H1 (cell line): ENCODE data around the gene TGFBR2. TPM values are rescaled to one million over a fixed set of nuclear protein-coding genes. Genes with fewer than 3 reads are reported as not detected.

Experiments used
- CTCF ChIA-PET: fragments of 300-600 bp; sonication (Branson Sonifier 250); formaldehyde crosslinking; loops from one replicate; lab custom pipeline; 2021; ENCODE audit not compliant: partially characterized antibody; lab: Charles Lee
- POLR2A ChIA-PET: fragments of 300-600 bp; sonication (Branson Sonifier 250); formaldehyde crosslinking; loops from one replicate; lab custom pipeline; 2021; ENCODE audit warnings: inconsistent platforms; ENCODE audit not compliant: partially characterized antibody; lab: Charles Lee
- DNase-seq, 2 experiments: peaks; one replicate each; pipeline versions ENCODE4 v3.0.0 to v3.0.0-alpha.2; 2010 to 2022; ENCODE audit warnings: low spot score in 2 of 2, low read depth in 1 of 2, mixed read lengths in 1 of 2
- FAIRE-seq: peaks from 2 replicates; lab custom pipeline; 2011; peaks lifted over from hg19 to GRCh38; lab: Jason Lieb, UNC
- H2AFZ ChIP-seq: 2 replicates; pipeline ENCODE4 v1.8.1; 2012; ENCODE audit warnings: low read length, inconsistent platforms
- H2AK5ac ChIP-seq: 2 replicates; pipeline ENCODE4 v1.6.1; 2013; ENCODE audit warnings: low read depth, low read length
- H2BK120ac ChIP-seq: replicated peaks from 2 replicates; pipeline ENCODE3; 2013; ENCODE audit warnings: low read depth, low read length, inconsistent platforms
- H2BK12ac ChIP-seq: 2 replicates; pipeline ENCODE4 v1.6.1; 2013; ENCODE audit warnings: low read depth, low read length
- H2BK15ac ChIP-seq: 2 replicates; pipeline ENCODE4 v1.6.1; 2013; ENCODE audit warnings: low read length
- H2BK20ac ChIP-seq: 2 replicates; pipeline ENCODE4 v1.6.1; 2013; ENCODE audit warnings: low read length
- H2BK5ac ChIP-seq: 2 replicates; pipeline ENCODE4 v1.6.1; 2013; ENCODE audit warnings: low read depth, low read length
- H3K14ac ChIP-seq: 2 replicates; pipeline ENCODE4 v1.6.1; 2013; ENCODE audit warnings: inconsistent platforms; ENCODE audit not compliant: insufficient read length
- H3K18ac ChIP-seq: 2 replicates; pipeline ENCODE4 v1.6.1; 2013; ENCODE audit warnings: low read length; ENCODE audit errors: extremely low read depth
- H3K23ac ChIP-seq: 2 replicates; pipeline ENCODE4 v1.6.1; 2013; ENCODE audit warnings: inconsistent platforms; ENCODE audit not compliant: insufficient read length
- H3K23me2 ChIP-seq: 2 replicates; pipeline ENCODE4 v1.6.1; 2013; ENCODE audit warnings: low read depth, low read length
- H3K27ac ChIP-seq: 2 replicates; pipeline ENCODE4 v1.6.1; 2011; ENCODE audit warnings: low read depth, low read length, inconsistent platforms
- H3K27me3 ChIP-seq, 4 experiments: replicated peaks in 1 of 4; 1 replicate in 1 of 4; 2 replicates in 3 of 4; pipeline versions ENCODE4 v1.6.1 to v1.8.1; 2011 to 2013; ENCODE audit warnings: low read length in 3 of 4, mild to moderate bottlenecking in 3 of 4, inconsistent platforms in 2 of 4, mixed read lengths in 2 of 4, moderate library complexity in 1 of 4; ENCODE audit not compliant: control insufficient read depth in 3 of 4, insufficient read depth in 3 of 4; ENCODE audit errors: extremely low read depth in 1 of 4
- H3K36me3 ChIP-seq, 4 experiments: 2 replicates each; pipeline versions ENCODE4 v1.6.1 to v1.8.1; 2011 to 2013; ENCODE audit warnings: mild to moderate bottlenecking in 4 of 4, low read length in 3 of 4, moderate library complexity in 2 of 4, control low read depth in 1 of 4, inconsistent platforms in 1 of 4; ENCODE audit not compliant: insufficient read depth in 4 of 4, control insufficient read depth in 2 of 4
- H3K4ac ChIP-seq: replicated peaks from 2 replicates; pipeline ENCODE3; 2013; ENCODE audit warnings: low read length, low read depth, mixed read lengths, inconsistent platforms; ENCODE audit not compliant: insufficient read length
- H3K4me1 ChIP-seq, 4 experiments: replicated peaks in 1 of 4; 1 replicate in 1 of 4; 2 replicates in 3 of 4; pipeline versions ENCODE4 v1.6.1 to v1.8.1; 2011 to 2013; ENCODE audit warnings: low read length in 3 of 4, inconsistent platforms in 2 of 4, mixed read lengths in 1 of 4; ENCODE audit not compliant: insufficient read depth in 4 of 4, control insufficient read depth in 3 of 4
- H3K4me2 ChIP-seq, 2 experiments: 2 replicates each; pipeline versions ENCODE4 v1.6.1 to v1.8.1; 2011 to 2013; ENCODE audit warnings: low read depth in 2 of 2, low read length in 2 of 2, control low read depth in 1 of 2, inconsistent platforms in 1 of 2, mild to moderate bottlenecking in 1 of 2; ENCODE audit not compliant: insufficient read depth in 1 of 2
- H3K4me3 ChIP-seq, 4 experiments: fragments of 200-600, 300-600 bp in 1 of 4; sonication (generic), shearing (Covaris generic), sonication (Bioruptor Twin) in 1 of 4; 2 replicates each; pipeline versions ENCODE4 v1.5.1 to v1.8.1; 2011 to 2016; ENCODE audit warnings: low read length in 4 of 4, low read depth in 3 of 4, control low read depth in 2 of 4, inconsistent platforms in 2 of 4, mild to moderate bottlenecking in 2 of 4, mixed read lengths in 1 of 4, moderate library complexity in 1 of 4; ENCODE audit not compliant: insufficient read depth in 2 of 4; ENCODE audit errors: extremely low read depth in 1 of 4
- H3K56ac ChIP-seq: replicated peaks from 2 replicates; pipeline ENCODE3; 2013; ENCODE audit warnings: low read depth, mild to moderate bottlenecking, mixed read lengths, low read length, inconsistent platforms; ENCODE audit not compliant: insufficient read length
- H3K79me1 ChIP-seq: 2 replicates; pipeline ENCODE4 v1.6.1; 2013; ENCODE audit warnings: low read depth, low read length, control low read depth
- H3K79me2 ChIP-seq, 2 experiments: 2 replicates each; pipeline versions ENCODE4 v1.6.1 to v1.8.1; 2012 to 2013; ENCODE audit warnings: low read length in 2 of 2, mild to moderate bottlenecking in 2 of 2, inconsistent platforms in 1 of 2; ENCODE audit not compliant: insufficient read depth in 2 of 2, control insufficient read depth in 1 of 2
- H3K9ac ChIP-seq, 4 experiments: replicated peaks in 1 of 4; 1 replicate in 1 of 4; 2 replicates in 3 of 4; pipeline versions ENCODE4 v1.6.1 to v1.8.1; 2011 to 2013; ENCODE audit warnings: low read depth in 3 of 4, low read length in 3 of 4, control low read depth in 2 of 4, mild to moderate bottlenecking in 2 of 4, moderate library complexity in 2 of 4, inconsistent platforms in 1 of 4; ENCODE audit errors: extremely low read depth in 1 of 4
- H3K9me3 ChIP-seq, 2 experiments: 2 replicates each; pipeline versions ENCODE4 v1.6.1 to v1.8.1; 2012 to 2013; ENCODE audit warnings: mild to moderate bottlenecking in 2 of 2, moderate library complexity in 2 of 2, control low read depth in 1 of 2, inconsistent platforms in 1 of 2, low read depth in 1 of 2, low read length in 1 of 2, mixed read lengths in 1 of 2; ENCODE audit not compliant: insufficient read depth in 2 of 2
- H4K20me1 ChIP-seq, 2 experiments: replicated peaks in 1 of 2; 2 replicates each; pipeline versions ENCODE3 to v1.8.1; 2011 to 2013; ENCODE audit warnings: inconsistent platforms in 2 of 2, low read length in 2 of 2, mild to moderate bottlenecking in 1 of 2; ENCODE audit not compliant: insufficient read depth in 2 of 2, control insufficient read depth in 1 of 2
- H4K5ac ChIP-seq: 2 replicates; pipeline ENCODE4 v1.6.1; 2013; ENCODE audit warnings: low read length, low read depth, mixed read lengths, inconsistent platforms; ENCODE audit not compliant: insufficient read length
- H4K8ac ChIP-seq: 2 replicates; pipeline ENCODE4 v1.8.0; 2013; ENCODE audit warnings: mild to moderate bottlenecking, moderate library complexity, low read length, inconsistent platforms; ENCODE audit not compliant: insufficient read depth; ENCODE audit errors: extremely low read depth
- H4K91ac ChIP-seq: replicated peaks from 2 replicates; pipeline ENCODE3; 2013; ENCODE audit warnings: low read length, mixed read lengths, inconsistent platforms; ENCODE audit not compliant: insufficient read length
- ATF2 ChIP-seq: IDR thresholded peaks from 2 replicates; pipeline ENCODE4 v1.6.1; 2012; ENCODE audit warnings: low read length, inconsistent platforms
- CTCF ChIP-seq, 3 experiments: IDR thresholded peaks; 1 replicate in 2 of 3; 2 replicates in 1 of 3; pipeline versions ENCODE4 v1.5.1 to v1.6.1; 2011; ENCODE audit warnings: low read length in 3 of 3, mild to moderate bottlenecking in 3 of 3, inconsistent platforms in 2 of 3, low read depth in 1 of 3, moderate library complexity in 1 of 3; ENCODE audit not compliant: insufficient read depth in 1 of 3; ENCODE audit errors: control extremely low read depth in 1 of 3
- E2F6 ChIP-seq: IDR thresholded peaks from 2 replicates; pipeline ENCODE4 v1.6.1; 2012; ENCODE audit warnings: inconsistent platforms
- JUND ChIP-seq: IDR thresholded peaks from 2 replicates; pipeline ENCODE4 v1.6.1; 2011; ENCODE audit warnings: mild to moderate bottlenecking, improper control_type of control experiment, low read length
- POLR2AphosphoS5 ChIP-seq: IDR thresholded peaks from 2 replicates; pipeline ENCODE4 v1.6.1; 2011; ENCODE audit warnings: low read depth, low read length
- SIX5 ChIP-seq: IDR thresholded peaks from 2 replicates; pipeline ENCODE4 v1.6.1; 2011; ENCODE audit warnings: mild to moderate bottlenecking, low read depth, low read length
- SP4 ChIP-seq: IDR thresholded peaks from 2 replicates; pipeline ENCODE4 v1.6.1; 2012; ENCODE audit warnings: low read length, inconsistent platforms
- SUZ12 ChIP-seq: fragments of 200-600 bp; sonication (generic); IDR thresholded peaks from 2 replicates; pipeline ENCODE4 v1.6.1; 2012; ENCODE audit warnings: mild to moderate bottlenecking, inconsistent platforms, low read length, moderate library complexity, mixed read lengths
- TAF7 ChIP-seq: optimal IDR thresholded peaks from 2 replicates; pipeline ENCODE3; 2011; ENCODE audit warnings: low read depth, mild to moderate bottlenecking, inconsistent platforms, low read length, moderate library complexity, borderline replicate concordance
- TEAD4 ChIP-seq: IDR thresholded peaks from 2 replicates; pipeline ENCODE4 v1.6.1; 2012; ENCODE audit warnings: low read depth, low read length, inconsistent platforms, mixed read lengths
- WGBS, 2 experiments: shearing (Covaris generic) in 1 of 2; methylation state at CpG; one replicate each; pipeline versions ENCODE4 v1.1.6 to v1.1.7; 2013 to 2015; ENCODE audit warnings: low lambda C conversion rate in 2 of 2, mixed read lengths in 2 of 2, inconsistent platforms in 1 of 2, low coverage in 1 of 2, missing lambda C conversion rate in 1 of 2; ENCODE audit not compliant: insufficient replicate concordance in 2 of 2, insufficient coverage in 1 of 2, insufficient read length in 1 of 2; ENCODE audit errors: extremely low coverage in 1 of 2, missing lambda C conversion rate in 1 of 2; 5-methylcytosine and 5-hydroxymethylcytosine counted together
- polyA plus RNA-seq, 7 experiments: library from polyadenylated mRNA; depleted of rRNA in 3 of 7; stranded (reverse) in 5 of 7; unstranded in 2 of 7; fragments of >200 nt in 5 of 7; fragments of 200-250 nt in 2 of 7; gene quantifications; 1 replicate in 5 of 7; 2 replicates in 1 of 7; 4 replicates in 1 of 7; pipeline versions ENCODE4 v1.2.1 to v1.2.3, GENCODE V29; 2011 to 2013; ENCODE audit warnings: missing spikeins in 2 of 7, mixed read lengths in 2 of 7
- total RNA-seq: library from RNA; stranded (reverse); fragmentation: NEBNext Ultra II Directional; extraction: Animal tissue kit (Norgen Biotek cat#: 25700); gene quantifications from 2 replicates; pipeline ENCODE4 v1.2.1, GENCODE V29; 2021

Gene TGFBR2
- total and polyA plus RNA-seq, 2 of the 8 experiments (the other 6 are each of a cell fraction or from before 2014, with no cell fraction given) = 4.2 to 7.4 TPM

DNA sequence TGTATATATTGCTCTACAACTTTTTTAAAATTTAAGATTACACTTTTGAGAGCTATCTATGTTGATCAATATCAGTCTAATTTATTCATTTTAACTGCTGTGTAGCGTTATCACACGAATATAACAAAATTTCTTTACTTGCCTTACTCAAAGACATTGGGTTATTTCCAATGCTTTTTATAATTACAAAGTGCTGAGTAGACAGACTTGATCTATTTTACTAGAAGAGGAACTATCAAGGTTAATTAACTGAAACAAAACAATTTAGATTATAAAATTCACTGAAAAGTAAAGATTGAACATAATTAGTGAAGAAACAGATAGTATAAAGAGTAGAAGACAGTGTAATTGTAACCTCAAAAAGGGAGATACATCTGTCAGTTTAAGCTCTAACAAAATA lies 105.5 kb downstream of the TGFBR2 start:
- H4K5ac ChIP-seq = no peak overlapping the region
- no peak overlapping the region for H2BK12ac ChIP-seq
- ChIA-PET POLR2A (no interaction called here), CTCF (interaction anchor here (1.2 kb wide), 1 partner anchor 10 kb away, joined by 3 read pairs; no protein-coding TSS in a partner anchor)
- no peak overlapping the region for H2AK5ac ChIP-seq
- 100% methylated on average over 2 of the region's 2 CpGs; no CpG with 5 or more reads in 1 of the 2 experiments for WGBS, 2 experiments
- no peak overlapping the region for H3K4ac ChIP-seq
- no peak overlapping the region for H3K18ac ChIP-seq
- no peak overlapping the region for H2BK5ac ChIP-seq
- no peak overlapping the region for H3K56ac ChIP-seq
- no peak overlapping the region for H3K9ac ChIP-seq
- no peak overlapping the region for H2BK15ac ChIP-seq
- H3K27ac ChIP-seq = no peak overlapping the region
- no peak overlapping the region for H2BK120ac ChIP-seq
- H3K14ac ChIP-seq = no peak overlapping the region
- peaks cover 0 to 3% (median 0%) of the 10 kb centered on the region in 4 experiments; a peak in 2 of 8 replicates for H3K36me3 ChIP-seq
- H2AFZ ChIP-seq = no peak overlapping the region
- H3K27me3 ChIP-seq = no peaks in the 10 kb centered on the region
- DNase-seq (no peak), FAIRE-seq (no peak)
- no peaks in the 10 kb centered on the region for H3K79me2 ChIP-seq
- H3K4me2 ChIP-seq = no peak overlapping the region
- H3K4me3 ChIP-seq = no peak overlapping the region
- no peaks in the 10 kb centered on the region for H3K79me1 ChIP-seq
- peaks cover 3% of the 10 kb centered on the region in 2 experiments; a peak in 3 of 4 replicates for H3K9me3 ChIP-seq
- H4K91ac ChIP-seq = no peak overlapping the region
- H4K20me1 ChIP-seq = no peaks in the 10 kb centered on the region
- H3K4me1 ChIP-seq = no peaks in the 10 kb centered on the region
- H4K8ac ChIP-seq = no peak overlapping the region
- no peak overlapping the region for H3K23ac ChIP-seq
- H3K23me2 ChIP-seq = no peaks in the 10 kb centered on the region
- H2BK20ac ChIP-seq = no peak overlapping the region
- TF ChIP-seq ATF2 = no peak
- TF ChIP-seq TAF7 = no peak
- TF ChIP-seq SIX5 = no peak
- TF ChIP-seq JUND = no peak
- TF ChIP-seq POLR2AphosphoS5 = no peak
- TF ChIP-seq SP4 = no peak
- no peak for TF ChIP-seq SUZ12
- no peak for TF ChIP-seq CTCF (IDR thresholded peaks at IDR 0.05; ENCODE audit: control extremely low read depth in 1 of 3, insufficient read depth in 1 of 3, low read depth in 1 of 3, low read length in 3 of 3)
- TF ChIP-seq TEAD4 = no peak
- no peak for TF ChIP-seq E2F6
